BLaER1 treated with 17β-estradiol and CSF1 and Interleukin-3, amounts not matched to agents 10 nM and 100 nM (cell line): ENCODE data around the gene DIPK1A.
A peak's percentile ranks its signal among the peaks of the same experiment; 100 is the strongest.

ENCODE experiments used
- H3K27ac ChIP-seq, 11 experiments: shearing (Covaris generic); formaldehyde crosslinking; 2 replicates each; pipeline ENCODE4 v1.8.1; 2022
- H3K27me3 ChIP-seq, 11 experiments: shearing (Covaris generic); formaldehyde crosslinking; 2 replicates each; pipeline ENCODE4 v1.8.1; 2022
- H3K36me3 ChIP-seq, 11 experiments: shearing (Covaris generic); formaldehyde crosslinking; 2 replicates each; pipeline ENCODE4 v1.8.1; 2022
- H3K4me1 ChIP-seq, 10 experiments: shearing (Covaris generic); formaldehyde crosslinking; 2 replicates each; pipeline ENCODE4 v1.8.1; 2022
- H3K4me2 ChIP-seq, 11 experiments: shearing (Covaris generic); formaldehyde crosslinking; 2 replicates each; pipeline ENCODE4 v1.8.1; 2022
- H3K4me3 ChIP-seq, 10 experiments: shearing (Covaris generic); formaldehyde crosslinking; 2 replicates each; pipeline ENCODE4 v1.8.1; 2022
- H3K9ac ChIP-seq, 11 experiments: shearing (Covaris generic); formaldehyde crosslinking; 2 replicates each; pipeline ENCODE4 v1.8.1; 2022
- H3K9me3 ChIP-seq, 11 experiments: shearing (Covaris generic); formaldehyde crosslinking; replicated peaks in 1 of 11; 2 replicates each; pipeline ENCODE4 v1.8.1; 2022
- H4K20me1 ChIP-seq, 11 experiments: shearing (Covaris generic); formaldehyde crosslinking; 2 replicates each; pipeline ENCODE4 v1.8.1; 2022
- Cebpa-rat ChIP-seq, 11 experiments: shearing (Covaris generic); IDR thresholded peaks; 2 replicates each; pipeline ENCODE4 v1.8.1; 2022

Gene DIPK1A

DNA sequence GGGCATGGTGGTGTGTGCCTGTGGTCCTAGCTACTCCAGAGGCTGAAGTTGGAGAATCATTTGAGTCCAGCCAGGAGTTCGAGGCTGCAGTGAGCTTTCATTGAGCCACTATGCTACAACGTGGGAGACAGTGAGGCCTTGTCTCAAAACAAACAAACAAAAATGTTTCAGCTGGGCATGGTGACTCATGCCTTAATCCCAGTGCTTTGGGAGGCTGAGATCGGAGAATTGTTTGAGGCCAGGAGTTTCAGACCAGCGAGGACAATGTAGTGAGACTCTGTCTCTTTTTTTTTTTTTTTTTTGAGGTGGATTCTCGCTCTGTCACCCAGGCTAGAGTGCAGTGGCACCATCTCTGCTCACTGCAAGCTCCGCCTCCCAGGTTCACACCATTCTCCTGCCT lies 134.5 kb downstream of the DIPK1A start:
- Histone ChIP-seq H4K20me1 (no peaks in the 10 kb centered on the region), H3K4me3 (no peak overlapping the region), H3K27ac (no peak overlapping the region), H3K27me3 (no peaks in the 10 kb centered on the region), H3K9me3 (no peaks in the 10 kb centered on the region), H3K4me2 (no peak overlapping the region), H3K9ac (no peak overlapping the region), H3K4me1 (peaks cover 0 to 11% (median 2%) of the 10 kb centered on the region in 10 experiments; a peak in 3 of 20 replicates), H3K36me3 (no peaks in the 10 kb centered on the region)
- TF ChIP-seq Cebpa-rat (IDR thresholded peaks at IDR 0.05), result no peak

DNA sequence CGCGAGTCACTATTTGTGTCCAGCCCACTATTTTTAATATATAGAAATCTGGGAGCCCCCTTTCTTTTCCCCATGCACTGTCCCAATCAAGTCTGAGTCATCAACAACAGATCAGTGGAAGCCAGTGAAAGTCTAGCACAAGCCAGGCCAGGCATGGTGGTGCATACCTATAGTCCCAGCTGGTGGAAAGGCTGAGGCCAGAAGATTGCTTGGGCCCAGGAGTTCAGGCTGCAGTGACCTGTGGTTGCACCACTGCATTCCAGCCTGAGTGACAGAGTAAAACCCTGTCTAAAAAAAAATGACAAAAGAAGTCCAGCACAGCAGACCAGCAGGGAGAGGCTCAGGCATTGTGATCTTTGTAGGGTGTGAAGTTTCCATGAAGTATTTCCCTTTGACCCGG lies 138.4 kb downstream of the DIPK1A start:
- H3K27ac ChIP-seq, result no peak overlapping the region

DNA sequence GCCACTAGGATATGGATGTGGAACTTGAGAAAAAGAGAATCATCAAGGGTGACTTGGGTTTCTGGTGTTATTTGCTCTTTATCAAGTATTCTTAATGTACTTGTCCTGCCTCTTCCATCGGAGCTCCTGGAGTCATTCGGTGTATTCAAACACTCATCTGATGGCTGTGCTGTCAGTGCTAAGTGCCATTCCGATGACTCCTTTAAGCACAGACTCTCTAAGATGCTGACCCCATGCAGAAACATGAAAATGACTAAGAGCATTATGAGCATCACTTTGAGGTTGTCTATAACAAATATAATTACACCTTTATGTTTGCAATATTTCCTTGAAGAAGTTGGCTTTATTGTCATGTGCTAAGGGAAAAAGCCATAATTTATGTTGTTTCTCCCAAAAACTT lies 140.7 kb downstream of the DIPK1A start:
- Histone ChIP-seq H3K4me2 (no peak overlapping the region), H3K27ac (no peak overlapping the region), H4K20me1 (no peaks in the 10 kb centered on the region), H3K9me3 (no peaks in the 10 kb centered on the region), H3K4me3 (no peak overlapping the region), H3K36me3 (no peaks in the 10 kb centered on the region), H3K27me3 (no peaks in the 10 kb centered on the region), H3K9ac (no peak overlapping the region), H3K4me1 (peaks cover 0 to 13% (median 0%) of the 10 kb centered on the region in 10 experiments; a peak in 3 of 20 replicates)
- TF ChIP-seq Cebpa-rat (IDR thresholded peaks at IDR 0.05), result no peak

More for the DNA sequence above, 138.4 kb downstream of the DIPK1A start:
- H3K27me3 ChIP-seq, result no peaks in the 10 kb centered on the region
- no peak for TF ChIP-seq Cebpa-rat (IDR thresholded peaks at IDR 0.05)
- H3K4me2 ChIP-seq, result peak overlapping the region in 1 of 11 experiments; percentile 23; a peak in 1 of 22 replicates
- H3K36me3 ChIP-seq, result no peaks in the 10 kb centered on the region
- no peak overlapping the region for H3K4me3 ChIP-seq
- H3K4me1 ChIP-seq, result peaks cover 0 to 7% (median 0%) of the 10 kb centered on the region in 10 experiments; a peak in 1 of 20 replicates
- H3K9ac ChIP-seq, result no peak overlapping the region; a peak in 1 of 22 replicates
- H4K20me1 ChIP-seq, result no peaks in the 10 kb centered on the region
- no peaks in the 10 kb centered on the region for H3K9me3 ChIP-seq

DNA sequence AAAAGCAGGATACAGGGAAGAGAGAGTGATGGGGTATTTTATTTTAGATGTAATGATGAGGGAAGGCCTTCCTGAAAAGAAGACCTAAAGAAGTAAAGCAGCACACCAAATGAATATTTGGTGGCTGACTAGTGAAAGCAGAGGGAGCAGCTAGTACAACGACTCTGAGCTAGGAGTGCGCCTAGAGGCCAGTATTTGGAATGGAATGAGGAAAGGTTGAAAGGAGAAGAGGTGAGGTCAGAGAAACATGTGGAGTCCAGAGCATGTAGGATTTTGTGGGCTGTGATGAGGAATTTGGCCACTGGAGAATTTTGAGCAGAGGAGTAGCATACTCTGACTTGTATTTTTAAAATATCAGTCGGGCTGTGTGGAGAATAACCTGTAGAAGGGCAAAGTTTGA lies 141.2 kb downstream of the DIPK1A start:
- no peak for TF ChIP-seq Cebpa-rat (IDR thresholded peaks at IDR 0.05)
- Histone ChIP-seq H4K20me1 (no peaks in the 10 kb centered on the region), H3K27me3 (no peaks in the 10 kb centered on the region), H3K9me3 (no peaks in the 10 kb centered on the region), H3K4me3 (no peak overlapping the region), H3K4me2 (no peak overlapping the region), H3K9ac (no peak overlapping the region), H3K27ac (no peak overlapping the region), H3K4me1 (peaks cover 0 to 13% (median 0%) of the 10 kb centered on the region in 10 experiments; a peak in 3 of 20 replicates), H3K36me3 (no peaks in the 10 kb centered on the region)

DNA sequence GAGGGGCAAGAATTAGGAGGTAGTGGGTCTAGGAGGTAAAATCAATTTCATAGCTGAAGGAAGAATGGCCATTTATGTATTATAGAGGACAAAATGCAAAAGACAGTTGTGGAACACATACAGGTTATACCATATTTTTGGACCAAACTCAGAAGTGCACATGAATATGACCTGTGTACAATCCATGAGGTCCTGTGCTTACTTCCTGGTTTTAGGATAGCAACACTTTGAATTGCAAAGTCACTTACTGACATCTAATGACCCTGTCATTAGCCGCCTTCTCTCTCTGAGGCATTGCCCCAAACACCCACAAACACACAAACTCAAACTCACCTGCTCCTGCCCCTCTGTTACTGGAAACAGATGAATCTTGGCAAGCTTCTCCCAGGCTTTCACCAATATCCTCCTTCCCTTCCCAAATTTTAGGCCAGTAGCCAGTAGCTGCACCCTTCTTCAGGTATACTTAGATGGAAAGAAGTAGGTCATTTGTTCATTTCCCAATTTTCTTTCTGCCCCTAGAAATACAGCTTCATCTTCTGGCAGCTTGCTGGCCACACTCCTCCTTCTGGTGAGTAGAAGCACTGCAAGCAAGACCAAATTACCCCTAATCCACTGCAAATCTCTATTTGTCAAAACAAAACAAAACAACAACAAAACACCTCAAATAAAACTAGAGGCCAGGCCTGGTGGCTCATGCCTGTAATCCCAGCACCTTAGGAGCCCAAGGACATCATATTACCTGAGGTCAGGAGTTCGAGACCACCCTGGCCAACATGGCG lies 143.1 kb downstream of the DIPK1A start:
- no peak overlapping the region for H3K4me2 ChIP-seq
- no peak overlapping the region for H3K9ac ChIP-seq
- H3K9me3 ChIP-seq, result no peaks in the 10 kb centered on the region
- no peaks in the 10 kb centered on the region for H3K27me3 ChIP-seq
- no peak overlapping the region for H3K4me3 ChIP-seq
- H4K20me1 ChIP-seq, result no peaks in the 10 kb centered on the region
- no peak for TF ChIP-seq Cebpa-rat (IDR thresholded peaks at IDR 0.05)
- peaks cover 0 to 13% (median 0%) of the 10 kb centered on the region in 10 experiments; a peak in 3 of 20 replicates for H3K4me1 ChIP-seq
- H3K36me3 ChIP-seq, result no peaks in the 10 kb centered on the region
- H3K27ac ChIP-seq, result no peak overlapping the region

DNA sequence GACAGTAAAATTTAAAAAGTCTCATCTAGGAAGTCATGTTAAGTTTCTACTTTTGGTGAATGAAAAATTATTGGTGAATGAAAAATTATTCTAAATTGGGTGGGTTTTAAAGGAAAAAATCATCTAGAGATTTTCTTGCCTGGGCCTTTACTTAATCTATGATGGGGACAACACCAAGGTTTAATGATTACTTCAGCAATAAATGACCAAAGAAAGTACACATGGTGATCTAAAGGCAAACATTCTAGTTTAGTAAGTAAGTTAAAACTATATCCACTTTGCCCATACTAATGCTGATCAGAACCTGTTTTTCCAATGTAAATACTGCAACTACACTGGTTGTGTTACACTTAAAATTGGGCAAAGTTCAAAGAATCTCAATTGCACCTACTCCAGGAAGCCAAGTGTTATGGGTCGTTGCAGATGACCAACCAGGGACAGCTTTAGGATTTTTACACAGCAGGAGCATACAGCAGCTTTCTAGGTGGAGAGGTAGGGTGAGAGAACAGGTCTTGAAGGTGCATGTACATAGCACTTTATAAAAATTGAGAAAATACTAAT lies 144.0 kb downstream of the DIPK1A start:
- Histone ChIP-seq H3K4me1 (peaks cover 0 to 6% (median 0%) of the 10 kb centered on the region in 10 experiments; a peak in 2 of 20 replicates), H3K27ac (no peak overlapping the region), H3K9me3 (no peaks in the 10 kb centered on the region; a peak in 1 of 22 replicates), H3K36me3 (no peaks in the 10 kb centered on the region), H3K9ac (no peak overlapping the region), H3K27me3 (no peaks in the 10 kb centered on the region), H3K4me3 (no peak overlapping the region), H3K4me2 (no peak overlapping the region), H4K20me1 (no peaks in the 10 kb centered on the region)
- no peak for TF ChIP-seq Cebpa-rat (IDR thresholded peaks at IDR 0.05)

DNA sequence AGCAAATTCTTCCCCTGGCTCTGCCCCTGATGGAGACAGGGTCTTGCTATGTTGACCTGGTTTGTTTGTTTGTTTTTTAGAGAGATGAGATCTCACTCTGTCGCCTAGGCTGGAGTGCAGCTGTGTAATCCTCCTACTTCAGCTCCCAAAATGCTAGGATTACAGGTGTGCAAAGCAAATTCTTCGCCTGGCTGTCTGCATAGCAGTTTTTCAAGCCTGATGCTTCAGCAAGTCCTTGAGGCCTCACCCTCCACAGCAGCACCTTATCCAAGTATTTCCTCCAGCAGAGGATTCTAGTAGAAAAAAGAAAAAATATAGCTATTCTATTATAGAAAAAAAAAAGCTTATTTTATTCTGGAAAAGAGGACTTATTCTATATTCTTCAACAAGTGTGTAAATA lies 144.5 kb downstream of the DIPK1A start:
- H3K27me3 ChIP-seq, result no peaks in the 10 kb centered on the region
- no peak overlapping the region for H3K27ac ChIP-seq
- no peaks in the 10 kb centered on the region for H3K36me3 ChIP-seq
- TF ChIP-seq Cebpa-rat (IDR thresholded peaks at IDR 0.05), result no peak
- H3K4me1 ChIP-seq, result peaks cover 0 to 6% (median 0%) of the 10 kb centered on the region in 10 experiments; a peak in 2 of 20 replicates
- H4K20me1 ChIP-seq, result no peaks in the 10 kb centered on the region
- H3K4me2 ChIP-seq, result no peak overlapping the region
- H3K9me3 ChIP-seq, result no peaks in the 10 kb centered on the region; a peak in 1 of 22 replicates
- no peak overlapping the region for H3K4me3 ChIP-seq
- no peak overlapping the region for H3K9ac ChIP-seq

DNA sequence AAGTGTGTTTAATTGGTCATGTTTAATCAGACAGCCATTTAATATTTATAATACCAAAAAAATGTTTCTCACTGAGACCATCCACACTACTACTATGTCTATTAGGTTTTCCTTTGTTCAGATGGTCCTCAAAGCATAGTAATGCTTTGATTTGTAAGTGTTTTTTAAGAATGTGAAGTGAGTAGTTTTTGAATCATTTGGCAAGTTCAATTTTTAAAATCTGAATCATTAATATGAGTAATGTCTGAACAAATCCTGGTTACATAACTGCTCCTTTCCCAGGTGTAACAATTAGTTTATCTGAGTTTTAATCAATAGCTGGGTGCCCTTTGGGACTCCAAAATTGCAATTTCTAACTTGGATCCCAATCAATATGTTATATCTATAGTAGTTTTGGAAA lies 152.9 kb downstream of the DIPK1A start:
- Histone ChIP-seq H3K4me1 (no peaks in the 10 kb centered on the region), H3K9ac (no peak overlapping the region), H3K4me3 (no peak overlapping the region), H3K27me3 (no peaks in the 10 kb centered on the region), H3K27ac (no peak overlapping the region), H3K36me3 (no peaks in the 10 kb centered on the region), H4K20me1 (no peaks in the 10 kb centered on the region), H3K9me3 (peaks cover 19 to 27% (median 21%) of the 10 kb centered on the region in 11 experiments), H3K4me2 (no peak overlapping the region)
- no peak for TF ChIP-seq Cebpa-rat (IDR thresholded peaks at IDR 0.05)

DNA sequence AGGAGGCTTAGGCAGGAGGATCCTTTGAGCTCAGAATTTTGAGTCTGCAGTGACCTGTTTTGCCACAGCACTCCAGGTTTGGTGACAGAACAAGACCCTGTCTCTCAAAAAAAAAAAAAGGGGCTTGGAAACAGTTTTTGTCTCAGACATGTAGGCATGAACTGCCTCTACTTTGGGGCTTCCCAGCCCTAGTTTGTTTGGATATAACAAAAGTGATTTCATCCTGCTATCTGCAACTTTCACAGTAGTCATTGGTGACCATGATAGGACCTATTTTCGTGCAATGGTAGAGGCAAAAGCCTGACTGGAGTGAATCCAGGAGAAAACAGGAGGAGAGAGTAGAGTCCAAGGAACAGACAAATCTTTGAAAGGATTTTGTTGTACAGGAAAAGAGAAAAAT lies 156.0 kb downstream of the DIPK1A start:
- no peak overlapping the region for H3K4me3 ChIP-seq
- H3K9ac ChIP-seq, result no peak overlapping the region
- no peaks in the 10 kb centered on the region for H3K36me3 ChIP-seq
- H4K20me1 ChIP-seq, result no peaks in the 10 kb centered on the region
- H3K4me1 ChIP-seq, result no peaks in the 10 kb centered on the region
- no peaks in the 10 kb centered on the region for H3K27me3 ChIP-seq
- no peak overlapping the region for H3K4me2 ChIP-seq
- no peak overlapping the region for H3K27ac ChIP-seq
- no peak for TF ChIP-seq Cebpa-rat (IDR thresholded peaks at IDR 0.05)
- peaks cover 19 to 27% (median 21%) of the 10 kb centered on the region in 11 experiments for H3K9me3 ChIP-seq
